Esophagus squamous epithelium (tissue), 4 donors: ENCODE results near the gene ENDOU.

Source experiments
- CTCF ChIP-seq, 6 experiments: fragments of 450-650 bp in 4 of 6; fragments of 200-600 bp in 2 of 6; sonication (generic) in 2 of 6; IDR thresholded peaks; one replicate each; pipeline ENCODE4 v1.5.1; 2016 to 2019; ENCODE audit warnings: antibody characterized with exemption in 6 of 6, mild to moderate bottlenecking in 4 of 6, moderate library complexity in 4 of 6
- POLR2A ChIP-seq, 4 donors: fragments of 450-650 bp; IDR thresholded peaks; one replicate each; pipeline ENCODE4 v1.6.1; 2017; ENCODE audit warnings: antibody characterized with exemption in 4 of 4, mild to moderate bottlenecking in 4 of 4, moderate library complexity in 3 of 4

- TF ChIP-seq CTCF (IDR thresholded peaks at IDR 0.05): no peak
- no peak for TF ChIP-seq POLR2A (IDR thresholded peaks at IDR 0.05)
Observed at GRCh38 chr12:47689215-47689614, 36.1 kb downstream of the ENDOU start.
